Vagina (tissue), 2 donors: ENCODE results near the gene HARS1. TPM values are rescaled to one million over a fixed set of nuclear protein-coding genes. Genes with fewer than 3 reads are reported as not detected.
"Not testable (repeated sequence)": the region's sequence is repeated elsewhere in the genome, so short reads cannot be mapped to it uniquely, and the experiment has no call there.

Experiments used
- DNase-seq, 2 donors: peaks; one replicate each; pipeline ENCODE4 v3.0.0-alpha.2; 2017; ENCODE audit errors: extremely low spot score in 2 of 2
- H3K27ac ChIP-seq: fragments of 200-600 bp; sonication (generic); one replicate; pipeline ENCODE4 v1.5.1; 2019
- H3K27me3 ChIP-seq: fragments of 200-600 bp; sonication (generic); one replicate; pipeline ENCODE4 v1.5.1; 2019
- H3K36me3 ChIP-seq, 2 donors: fragments of 200-600 bp; sonication (generic); one replicate each; pipeline ENCODE4 v1.5.1; 2017 to 2019
- H3K4me1 ChIP-seq: fragments of 200-600 bp; sonication (generic); one replicate; pipeline ENCODE4 v1.5.1; 2019
- H3K4me3 ChIP-seq, 2 donors: fragments of 200-600 bp; sonication (generic); 1 replicate in 1 of 2; 2 replicates in 1 of 2; pipeline ENCODE4 v1.5.1; 2016 to 2019
- H3K9me3 ChIP-seq: fragments of 200-600 bp; sonication (generic); one replicate; pipeline ENCODE4 v1.5.1; 2019
- CTCF ChIP-seq, 3 experiments: fragments of 450-650 bp in 2 of 3; fragments of 200-600 bp in 1 of 3; sonication (generic) in 1 of 3; IDR thresholded peaks; one replicate each; pipeline ENCODE4 v1.5.1; 2017 to 2019; ENCODE audit warnings: antibody characterized with exemption in 3 of 3, mild to moderate bottlenecking in 2 of 3, moderate library complexity in 2 of 3
- POLR2A ChIP-seq, 2 donors: fragments of 450-650 bp; IDR thresholded peaks; one replicate each; pipeline ENCODE4 v1.6.1; 2017; ENCODE audit warnings: antibody characterized with exemption in 2 of 2, mild to moderate bottlenecking in 2 of 2, moderate library complexity in 2 of 2
- POLR2AphosphoS5 ChIP-seq, 2 donors: sonication (generic); formaldehyde crosslinking; IDR thresholded peaks; one replicate each; pipeline ENCODE4 v1.9.0; 2017; ENCODE audit warnings: antibody characterized with exemption in 2 of 2, mild to moderate bottlenecking in 2 of 2, low read depth in 1 of 2; ENCODE audit not compliant: insufficient read depth in 1 of 2
- intact Hi-C: fragments of 100-400 bp; cut with DNase I; formaldehyde crosslinking; loops from one replicate; pipeline ENCODE4 v1.15.1; 2023
- total RNA-seq: library from RNA; depleted of rRNA; stranded (reverse); fragments of >200 nt; gene quantifications from one replicate; pipeline ENCODE4 v1.2.3, GENCODE V29; 2016

HARS1 gene
- total RNA-seq, 1 donor from 2014 or later, result 54.8 TPM

- Histone ChIP-seq H3K4me1 (peaks cover 6% of the 10 kb centered on the region), H3K4me3 (peak within 1 kb of the TSS; percentile 20 to 25), H3K36me3 (peaks cover 0 to 70% of the 10 kb centered on the region in 2 donors), H3K27me3 (no peaks in the 10 kb centered on the region), H3K27ac (no peak within 1 kb of the TSS), H3K9me3 (no peaks in the 10 kb centered on the region)
- TF ChIP-seq POLR2AphosphoS5 (IDR thresholded peaks at IDR 0.05; ENCODE audit: insufficient read depth in 1 of 2, low read depth in 1 of 2) (no peak), CTCF (IDR thresholded peaks at IDR 0.05) (no peak), POLR2A (IDR thresholded peaks at IDR 0.05) (no peak)
- intact Hi-C loops, result no loop called here
- no peak for DNase-seq
These were observed 17.8 kb downstream of the HARS1 start, which contains the start of gene DND1 for GRCh38 chr5:140673187-140673976. Gene DND1 (minus strand): TSS chr5:140673576. CDS start chr5:140673542, 34 bp downstream.

GRCh38 chr5:140672455-140673186 lies 18.5 kb downstream of the HARS1 start:
- H3K36me3 ChIP-seq, result peaks cover 0 to 63% of the 10 kb centered on the region in 2 donors
- intact Hi-C loops, result no loop called here
- H3K9me3 ChIP-seq, result no peaks in the 10 kb centered on the region
- H3K4me1 ChIP-seq, result peaks cover 7% of the 10 kb centered on the region
- DNase-seq, result no peak
- H3K27ac ChIP-seq, result no peak overlapping the region
- H3K27me3 ChIP-seq, result no peaks in the 10 kb centered on the region
- TF ChIP-seq POLR2A (IDR thresholded peaks at IDR 0.05) (no peak), POLR2AphosphoS5 (IDR thresholded peaks at IDR 0.05; ENCODE audit: insufficient read depth in 1 of 2, low read depth in 1 of 2) (no peak), CTCF (IDR thresholded peaks at IDR 0.05) (no peak)
- peak overlapping the region; percentile 20 to 25 for H3K4me3 ChIP-seq

GRCh38 chr5:140671472-140672125 lies 19.6 kb downstream of the HARS1 start:
- TF ChIP-seq CTCF (IDR thresholded peaks at IDR 0.05) (no peak), POLR2AphosphoS5 (IDR thresholded peaks at IDR 0.05; ENCODE audit: insufficient read depth in 1 of 2, low read depth in 1 of 2) (no peak), POLR2A (IDR thresholded peaks at IDR 0.05) (no peak)
- Histone ChIP-seq H3K27me3 (no peaks in the 10 kb centered on the region), H3K27ac (no peak overlapping the region), H3K4me1 (peaks cover 17% of the 10 kb centered on the region), H3K4me3 (no peak overlapping the region), H3K9me3 (no peaks in the 10 kb centered on the region), H3K36me3 (peaks cover 0 to 53% of the 10 kb centered on the region in 2 donors)
- intact Hi-C loops, result no loop called here
- no peak for DNase-seq

GRCh38 chr5:140671035-140671434 lies 20.1 kb downstream of the HARS1 start:
- H3K4me1 ChIP-seq, result peaks cover 22% of the 10 kb centered on the region
- H3K27ac ChIP-seq, intact Hi-C loops, H3K9me3 ChIP-seq, H3K4me3 ChIP-seq, H3K27me3 ChIP-seq, DNase-seq: not testable (repeated sequence)
- peaks cover 0 to 47% of the 10 kb centered on the region in 2 donors for H3K36me3 ChIP-seq

- peak within 1 kb of the TSS; percentile 76 to 86 for H3K4me3 ChIP-seq
- peak in 1 of 2 donors; percentile 97 for DNase-seq
- TF ChIP-seq POLR2AphosphoS5 (IDR thresholded peaks at IDR 0.05; ENCODE audit: insufficient read depth in 1 of 2, low read depth in 1 of 2), result peak; percentile 95 to 96
- TF ChIP-seq CTCF (IDR thresholded peaks at IDR 0.05), result no peak
- peak in 1 of 2 donors; percentile 65 for TF ChIP-seq POLR2A (IDR thresholded peaks at IDR 0.05)
- peaks cover 0 to 44% of the 10 kb centered on the region in 2 donors for H3K36me3 ChIP-seq
- intact Hi-C loops, result no loop called here
- H3K4me1 ChIP-seq, result peaks cover 25% of the 10 kb centered on the region
- no peaks in the 10 kb centered on the region for H3K27me3 ChIP-seq
- no peaks in the 10 kb centered on the region for H3K9me3 ChIP-seq
- peak within 1 kb of the TSS; percentile 78 for H3K27ac ChIP-seq
These were observed 26.6 kb downstream of the HARS1 start, which contains the start of gene WDR55 for GRCh38 chr5:140664359-140665119. Gene WDR55 (plus strand): TSS chr5:140664904. CDS start chr5:140664913, 9 bp downstream.
